ENCODE measurements around the gene SEPTIN3. TPM values are rescaled to one million over a fixed set of nuclear protein-coding genes. Genes with fewer than 3 reads are reported as not detected.
A peak's percentile ranks its signal among the peaks of the same experiment; 100 is the strongest.

The SEPTIN3 gene
- total RNA-seq, 2 experiments from 2014 or later, result 1.2 TPM

DNA sequence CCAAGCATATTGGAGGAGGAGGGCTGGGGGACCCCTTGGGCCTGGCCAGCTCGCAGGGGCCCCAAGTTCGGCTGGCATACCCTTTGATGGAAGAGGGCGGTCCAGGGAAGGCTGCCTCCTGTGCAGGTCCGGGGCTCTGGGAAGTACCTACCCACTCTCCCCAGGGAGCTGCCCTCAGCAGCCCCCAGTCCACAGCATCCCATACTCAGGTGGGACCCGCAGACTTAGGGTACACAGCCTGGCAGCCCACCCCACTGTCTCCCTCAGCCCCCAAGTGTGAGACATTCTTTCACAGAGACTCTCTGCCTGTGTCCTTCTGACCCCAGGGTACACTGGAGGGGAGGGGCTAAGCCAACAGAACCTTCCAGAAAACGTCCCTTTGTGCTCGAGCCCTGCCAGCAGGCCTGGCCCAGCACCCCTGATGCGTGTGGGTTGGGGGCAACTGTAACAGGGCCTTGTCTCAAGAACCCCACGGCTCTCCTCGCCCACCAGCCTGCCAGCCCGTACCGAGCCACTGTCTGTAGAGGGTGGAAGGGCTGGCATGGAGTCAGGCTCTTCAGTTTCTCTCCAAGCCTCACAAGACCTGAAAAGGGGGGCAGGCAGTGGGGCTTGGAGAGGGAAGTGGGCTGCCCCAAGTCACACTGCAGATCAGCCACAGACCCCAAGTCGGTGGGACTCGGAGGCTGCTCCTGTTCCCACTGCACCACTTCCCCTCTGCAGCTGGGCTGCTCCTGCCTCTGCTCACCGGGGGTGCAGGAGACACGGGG, 35.6 kb upstream of the SEPTIN3 start:
- CTCF ChIA-PET, result interaction anchor here (1.5 to 1.7 kb wide), 2 partner anchors 9 to 10 kb away, joined by 3 to 10 read pairs; no protein-coding TSS in a partner anchor
- ATAC-seq (no peak), DNase-seq (no peak)
- H3K36me3 Mint-ChIP-seq, result peaks cover 8% of the 10 kb centered on the region
- no peaks in the 10 kb centered on the region for H3K9me3 Mint-ChIP-seq (ENCODE audit: low read depth)
- peaks cover 9% of the 10 kb centered on the region for H3K4me1 Mint-ChIP-seq
- H3K4me3 Mint-ChIP-seq, result no peak overlapping the region
- peak overlapping the region; percentile 52 for H3K27ac Mint-ChIP-seq
- H3K27me3 Mint-ChIP-seq, result no peaks in the 10 kb centered on the region

GRCh38 chr22:41934284-41935014, 34.8 kb upstream of the SEPTIN3 start:
- Mint-ChIP-seq H3K27ac (peak overlapping the region; percentile 31), H3K9me3 (ENCODE audit: low read depth) (no peaks in the 10 kb centered on the region), H3K4me3 (no peak overlapping the region), H3K27me3 (no peaks in the 10 kb centered on the region), H3K36me3 (peaks cover 11% of the 10 kb centered on the region), H3K4me1 (peaks cover 18% of the 10 kb centered on the region)
- CTCF ChIA-PET, result interaction anchor here (1.5 to 1.7 kb wide), 2 partner anchors 9 to 10 kb away, joined by 3 to 10 read pairs; no protein-coding TSS in a partner anchor
- ATAC-seq (no peak), DNase-seq (no peak)

DNA sequence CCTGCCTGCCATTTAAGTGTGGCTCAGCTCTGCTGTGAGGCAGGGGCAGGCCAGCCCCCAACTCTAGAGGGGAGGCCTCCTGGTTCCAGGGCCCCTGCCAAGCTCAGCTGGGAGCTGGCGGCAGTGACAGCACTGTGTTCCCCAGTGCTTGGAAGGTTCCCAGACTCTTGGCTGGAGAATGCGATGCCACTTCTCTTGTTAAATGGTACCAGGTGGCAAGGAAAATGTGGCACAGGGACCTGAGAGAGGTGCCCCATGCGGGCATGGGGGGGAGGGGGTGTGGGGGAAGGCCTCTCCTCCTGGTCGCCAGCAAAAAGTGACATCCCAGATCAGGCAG, 34.3 kb upstream of the SEPTIN3 start:
- ATAC-seq (no peak), DNase-seq (no peak)
- Mint-ChIP-seq H3K9me3 (ENCODE audit: low read depth) (no peaks in the 10 kb centered on the region), H3K27me3 (no peaks in the 10 kb centered on the region), H3K4me3 (no peak overlapping the region), H3K36me3 (peaks cover 15% of the 10 kb centered on the region), H3K4me1 (peaks cover 22% of the 10 kb centered on the region), H3K27ac (no peak overlapping the region)
- CTCF ChIA-PET, result interaction anchor here (1.5 to 1.7 kb wide), 2 partner anchors 8 to 10 kb away, joined by 3 to 10 read pairs; no protein-coding TSS in a partner anchor

- Mint-ChIP-seq H3K27me3 (no peaks in the 10 kb centered on the region), H3K36me3 (peaks cover 17% of the 10 kb centered on the region), H3K4me1 (peaks cover 28% of the 10 kb centered on the region), H3K9me3 (ENCODE audit: low read depth) (no peaks in the 10 kb centered on the region), H3K27ac (peak overlapping the region; percentile 19), H3K4me3 (no peak overlapping the region)
- DNase-seq (no peak), ATAC-seq (no peak)
- CTCF ChIA-PET, result interaction anchor here (1.5 kb wide), 1 partner anchor 8 kb away, joined by 3 read pairs; no protein-coding TSS in a partner anchor
Measured at GRCh38 chr22:41935509-41935908, 33.7 kb upstream of the SEPTIN3 start.

- no peaks in the 10 kb centered on the region for H3K27me3 Mint-ChIP-seq
- H3K27ac Mint-ChIP-seq, result no peak overlapping the region
- H3K4me1 Mint-ChIP-seq, result peaks cover 41% of the 10 kb centered on the region
- ATAC-seq (no peak), DNase-seq (no peak)
- no peak overlapping the region for H3K4me3 Mint-ChIP-seq
- H3K36me3 Mint-ChIP-seq, result peaks cover 30% of the 10 kb centered on the region
- CTCF ChIA-PET, result interaction anchor here (1.4 to 1.8 kb wide), 2 partner anchors 11 to 115 kb away, joined by 4 to 7 read pairs; no protein-coding TSS in a partner anchor
- no peaks in the 10 kb centered on the region for H3K9me3 Mint-ChIP-seq (ENCODE audit: low read depth)
Measured at GRCh38 chr22:41936894-41937169, 32.4 kb upstream of the SEPTIN3 start.

- Mint-ChIP-seq H3K9me3 (ENCODE audit: low read depth) (no peaks in the 10 kb centered on the region), H3K27ac (peak overlapping the region; percentile 98), H3K4me3 (peak overlapping the region; percentile 69), H3K36me3 (peaks cover 56% of the 10 kb centered on the region), H3K4me1 (peaks cover 58% of the 10 kb centered on the region), H3K27me3 (no peaks in the 10 kb centered on the region)
- peak; percentile 99 for DNase-seq
- CTCF ChIA-PET, result interaction anchor here (0.6 to 3.0 kb wide), 44 partner anchors 9 to 336 kb away, joined by 3 to 62 read pairs (median 5); partner anchors contain the start of genes CCDC134, MEI1, NDUFA6 and SMDT1
- peak; percentile 81 for ATAC-seq
Measured at GRCh38 chr22:41939981-41940831, 29.0 kb upstream of the SEPTIN3 start.

- peaks cover 63% of the 10 kb centered on the region for H3K4me1 Mint-ChIP-seq
- no peaks in the 10 kb centered on the region for H3K27me3 Mint-ChIP-seq
- no peaks in the 10 kb centered on the region for H3K9me3 Mint-ChIP-seq (ENCODE audit: low read depth)
- peak overlapping the region; percentile 98 for H3K27ac Mint-ChIP-seq
- ATAC-seq (peak; percentile 62), DNase-seq (peak; percentile 93)
- H3K4me3 Mint-ChIP-seq, result peak overlapping the region; percentile 34
- peaks cover 63% of the 10 kb centered on the region for H3K36me3 Mint-ChIP-seq
- CTCF ChIA-PET, result interaction anchor here (0.6 to 3.0 kb wide), 51 partner anchors 9 to 474 kb away, joined by 3 to 62 read pairs (median 4); partner anchors contain the start of genes CCDC134, MEI1, NDUFA6 and SMDT1
Measured at GRCh38 chr22:41940832-41941765, 28.1 kb upstream of the SEPTIN3 start.

- H3K4me3 Mint-ChIP-seq, result peak overlapping the region; percentile 8
- peaks cover 71% of the 10 kb centered on the region for H3K4me1 Mint-ChIP-seq
- ATAC-seq, result no peak
- no peaks in the 10 kb centered on the region for H3K27me3 Mint-ChIP-seq
- peak overlapping the region; percentile 25 for H3K27ac Mint-ChIP-seq
- no peaks in the 10 kb centered on the region for H3K9me3 Mint-ChIP-seq (ENCODE audit: low read depth)
- no peak for DNase-seq
- CTCF ChIA-PET, result interaction anchor here (1.4 to 4.9 kb wide), 4 partner anchors 9 to 246 kb away, joined by 3 to 54 read pairs (median 6); partner anchors contain the start of gene MEI1
- peaks cover 55% of the 10 kb centered on the region for H3K36me3 Mint-ChIP-seq
Measured at GRCh38 chr22:41943661-41944209, 25.5 kb upstream of the SEPTIN3 start.

- Mint-ChIP-seq H3K27me3 (no peaks in the 10 kb centered on the region), H3K27ac (peak within 1 kb of the TSS; percentile 92), H3K9me3 (ENCODE audit: low read depth) (no peaks in the 10 kb centered on the region), H3K36me3 (peaks cover 34% of the 10 kb centered on the region), H3K4me3 (peak within 1 kb of the TSS; percentile 93), H3K4me1 (peaks cover 44% of the 10 kb centered on the region)
- ATAC-seq, result peak; percentile 97
- CTCF ChIA-PET, result interaction anchor here (0.6 to 4.9 kb wide), 22 partner anchors 9 to 1221 kb away, joined by 3 to 54 read pairs (median 4); partner anchors contain the start of genes CCDC134, MEI1, NDUFA6 and SNU13
- DNase-seq, result peak; percentile 97
Measured at GRCh38 chr22:41946629-41947423, 22.4 kb upstream of the SEPTIN3 start, which contains the start of gene CENPM. Gene CENPM (minus strand): TSS chr22:41947152. CDS start chr22:41947076, 76 bp downstream.

GRCh38 chr22:41947424-41948080, 21.7 kb upstream of the SEPTIN3 start:
- Mint-ChIP-seq H3K4me1 (peaks cover 42% of the 10 kb centered on the region), H3K4me3 (peak overlapping the region; percentile 93), H3K27ac (peak overlapping the region; percentile 92), H3K9me3 (ENCODE audit: low read depth) (no peaks in the 10 kb centered on the region), H3K36me3 (peaks cover 31% of the 10 kb centered on the region), H3K27me3 (no peaks in the 10 kb centered on the region)
- DNase-seq, result no peak
- CTCF ChIA-PET, result interaction anchor here (0.6 to 4.9 kb wide), 16 partner anchors 9 to 1312 kb away, joined by 3 to 54 read pairs (median 5); partner anchors contain the start of genes CCDC134, MEI1 and TNFRSF13C
- ATAC-seq, result no peak
